SK-N-SH (cell line): Measurements from ENCODE around the gene ATG9A.

Experiments
- CTCF ChIP-seq: fragments of 200-600 bp; sonication (generic); IDR thresholded peaks from 2 replicates; pipeline ENCODE4 v1.6.1; 2017; ENCODE audit warnings: antibody characterized with exemption, mild to moderate bottlenecking, moderate library complexity
- FOSL2 ChIP-seq: IDR thresholded peaks from 2 replicates; pipeline ENCODE4 v1.4.0; 2012; ENCODE audit warnings: low read depth, mild to moderate bottlenecking, moderate library complexity, borderline replicate concordance
- MAX ChIP-seq: IDR thresholded peaks from 2 replicates; pipeline ENCODE4 v1.4.0; 2012; ENCODE audit warnings: low read depth
- TAF1 ChIP-seq: IDR thresholded peaks from 2 replicates; pipeline ENCODE4 v1.6.1; 2012; ENCODE audit warnings: low read depth, mild to moderate bottlenecking, low read length, moderate library complexity, borderline replicate concordance

- TF ChIP-seq CTCF = no peak
- TF ChIP-seq MAX = no peak
- TF ChIP-seq FOSL2 = no peak
- no peak for TF ChIP-seq TAF1
These were observed 59.3 kb downstream of the ATG9A start, which contains the start of gene SLC23A3 for GRCh38 chr2:219169930-219170654.
